Skeletal muscle satellite cell (primary cell): ENCODE measurements around the gene CYB561D1. TPM values are rescaled to one million over a fixed set of nuclear protein-coding genes. Genes with fewer than 3 reads are reported as not detected.
A peak's percentile ranks its signal among the peaks of the same experiment; 100 is the strongest.
"Not testable (repeated sequence)": the region's sequence is repeated elsewhere in the genome, so short reads cannot be mapped to it uniquely, and the experiment has no call there.

Experiments
- H3K27me3 ChIP-seq: 2 replicates; pipeline ENCODE4 v1.7.0; 2013; ENCODE audit warnings: low read length; ENCODE audit not compliant: control insufficient read depth, insufficient read depth
- H3K36me3 ChIP-seq: 2 replicates; pipeline ENCODE4 v1.7.0; 2013; ENCODE audit warnings: mild to moderate bottlenecking, control low read depth, low read length; ENCODE audit not compliant: insufficient read depth
- H3K4me1 ChIP-seq: 2 replicates; pipeline ENCODE4 v1.7.0; 2013; ENCODE audit warnings: low read length; ENCODE audit not compliant: control insufficient read depth, insufficient read depth
- H3K4me2 ChIP-seq: 2 replicates; pipeline ENCODE4 v1.7.0; 2013; ENCODE audit warnings: mild to moderate bottlenecking, low read length
- H3K4me3 ChIP-seq: 2 replicates; pipeline ENCODE4 v1.7.0; 2013; ENCODE audit warnings: low read length
- H3K9ac ChIP-seq: 2 replicates; pipeline ENCODE4 v1.7.0; 2013; ENCODE audit warnings: mild to moderate bottlenecking, low read depth, low read length, moderate library complexity
- H3K9me3 ChIP-seq: replicated peaks from 2 replicates; pipeline ENCODE4 v1.7.0; 2013; ENCODE audit warnings: mild to moderate bottlenecking, control low read depth, low read length
- total RNA-seq: library from RNA; depleted of rRNA; stranded (reverse); fragments of >200 nt; gene quantifications from 2 replicates; pipeline ENCODE4 v1.2.3, GENCODE V29; 2012; rRNA removed

The CYB561D1 gene
- 3.3 and 4.4 TPM in 2 replicates for total RNA-seq

GRCh38 chr1:109493805-109494539 is at the start of gene CYB561D1:
CYB561D1 (plus strand) TSS chr1:109494094; CDS start chr1:109494140, 46 bp downstream.
- peak within 1 kb of the TSS; percentile 85 for H3K4me2 ChIP-seq
- no peaks in the 10 kb centered on the region for H3K27me3 ChIP-seq
- peaks cover 21% of the 10 kb centered on the region for H3K4me1 ChIP-seq
- peaks cover 29% of the 10 kb centered on the region for H3K36me3 ChIP-seq
- peak within 1 kb of the TSS; percentile 93 for H3K4me3 ChIP-seq
- peak within 1 kb of the TSS; percentile 79 for H3K9ac ChIP-seq
- no peaks in the 10 kb centered on the region for H3K9me3 ChIP-seq

GRCh38 chr1:109444346-109444745 is 49.5 kb upstream of the CYB561D1 start:
- Histone ChIP-seq H3K9me3 (peaks cover 2% of the 10 kb centered on the region), H3K4me1 (peaks cover 21% of the 10 kb centered on the region), H3K36me3 (no peaks in the 10 kb centered on the region), H3K9ac (no peak overlapping the region), H3K4me2 (no peak overlapping the region), H3K27me3 (peaks cover 18% of the 10 kb centered on the region), H3K4me3 (no peak overlapping the region)

- H3K4me1 ChIP-seq, H3K9me3 ChIP-seq, H3K36me3 ChIP-seq: not testable (repeated sequence)
- Histone ChIP-seq H3K4me3 (peak overlapping the region; percentile 30), H3K4me2 (peak overlapping the region; percentile 34), H3K9ac (peak overlapping the region; percentile 38), H3K27me3 (peaks cover 30% of the 10 kb centered on the region)
Measured at GRCh38 chr1:109445949-109446695, 47.8 kb upstream of the CYB561D1 start.

- Histone ChIP-seq H3K9ac (no peak overlapping the region), H3K4me2 (no peak overlapping the region), H3K27me3 (peaks cover 37% of the 10 kb centered on the region), H3K9me3 (peaks cover 2% of the 10 kb centered on the region), H3K4me1 (no peaks in the 10 kb centered on the region), H3K4me3 (no peak overlapping the region), H3K36me3 (no peaks in the 10 kb centered on the region)
Measured at GRCh38 chr1:109447524-109447923, 46.4 kb upstream of the CYB561D1 start.

- peaks cover 29% of the 10 kb centered on the region for H3K27me3 ChIP-seq
- no peak overlapping the region for H3K9ac ChIP-seq
- no peaks in the 10 kb centered on the region for H3K36me3 ChIP-seq
- no peak overlapping the region for H3K4me3 ChIP-seq
- H3K9me3 ChIP-seq = no peaks in the 10 kb centered on the region
- H3K4me1 ChIP-seq = no peaks in the 10 kb centered on the region
- no peak overlapping the region for H3K4me2 ChIP-seq
Measured at GRCh38 chr1:109454497-109455133, 39.3 kb upstream of the CYB561D1 start.

GRCh38 chr1:109457819-109458218 is 36.1 kb upstream of the CYB561D1 start:
- no peak overlapping the region for H3K4me2 ChIP-seq
- no peaks in the 10 kb centered on the region for H3K9me3 ChIP-seq
- H3K9ac ChIP-seq = no peak overlapping the region
- no peaks in the 10 kb centered on the region for H3K36me3 ChIP-seq
- no peak overlapping the region for H3K4me3 ChIP-seq
- peaks cover 25% of the 10 kb centered on the region for H3K27me3 ChIP-seq
- H3K4me1 ChIP-seq = no peaks in the 10 kb centered on the region

GRCh38 chr1:109466125-109466451 is 27.8 kb upstream of the CYB561D1 start:
- H3K9ac ChIP-seq = peak overlapping the region; percentile 31
- peak overlapping the region; percentile 78 for H3K4me2 ChIP-seq
- peaks cover 78% of the 10 kb centered on the region for H3K27me3 ChIP-seq

GRCh38 chr1:109466452-109467300 is 27.2 kb upstream of the CYB561D1 start, which contains the start of gene SYPL2:
SYPL2 (plus strand) TSS chr1:109466546; CDS start chr1:109466844, 298 bp downstream.
- peaks cover 80% of the 10 kb centered on the region for H3K27me3 ChIP-seq

More at GRCh38 chr1:109466125-109466451, 27.8 kb upstream of the CYB561D1 start:
- Histone ChIP-seq H3K4me1 (peaks cover 4% of the 10 kb centered on the region), H3K9me3 (no peaks in the 10 kb centered on the region), H3K4me3 (peak overlapping the region; percentile 70), H3K36me3 (no peaks in the 10 kb centered on the region)

GRCh38 chr1:109467301-109467777 is 26.6 kb upstream of the CYB561D1 start:
- H3K27me3 ChIP-seq = peaks cover 87% of the 10 kb centered on the region
- no peak overlapping the region for H3K4me3 ChIP-seq

More at GRCh38 chr1:109466452-109467300, 27.2 kb upstream of the CYB561D1 start, which contains the start of gene SYPL2:
- Histone ChIP-seq H3K4me1 (peaks cover 4% of the 10 kb centered on the region), H3K36me3 (no peaks in the 10 kb centered on the region), H3K4me2 (peak within 1 kb of the TSS; percentile 78), H3K4me3 (peak within 1 kb of the TSS; percentile 70), H3K9me3 (no peaks in the 10 kb centered on the region), H3K9ac (peak within 1 kb of the TSS; percentile 31)

GRCh38 chr1:109468061-109468460 is 25.8 kb upstream of the CYB561D1 start:
- peaks cover 87% of the 10 kb centered on the region for H3K27me3 ChIP-seq
- no peaks in the 10 kb centered on the region for H3K9me3 ChIP-seq
- H3K9ac ChIP-seq = no peak overlapping the region
- H3K4me2 ChIP-seq = no peak overlapping the region
- H3K4me3 ChIP-seq = no peak overlapping the region
- peaks cover 4% of the 10 kb centered on the region for H3K4me1 ChIP-seq
- no peaks in the 10 kb centered on the region for H3K36me3 ChIP-seq

More at GRCh38 chr1:109467301-109467777, 26.6 kb upstream of the CYB561D1 start:
- no peak overlapping the region for H3K4me2 ChIP-seq
- no peak overlapping the region for H3K9ac ChIP-seq
- peaks cover 4% of the 10 kb centered on the region for H3K4me1 ChIP-seq
- no peaks in the 10 kb centered on the region for H3K36me3 ChIP-seq
- no peaks in the 10 kb centered on the region for H3K9me3 ChIP-seq
